GM19372 (cell line): ENCODE measurements around the gene KCNQ1.

ENCODE experiments used
- ATAC-seq: cut with Tn5 transposase; IDR thresholded peaks from one replicate; pipeline ENCODE4 v1.9.1; 2021; ENCODE audit warnings: mild to moderate bottlenecking, low read depth, moderate library complexity; ENCODE audit not compliant: unreplicated experiment

Gene KCNQ1

GRCh38 chr11:2880646-2881045 lies 435.8 kb downstream of the KCNQ1 start:
- no peak for ATAC-seq

- ATAC-seq, result no peak
Measured at GRCh38 chr11:2881076-2881980, 436.5 kb downstream of the KCNQ1 start.

- ATAC-seq, result no peak
Measured at GRCh38 chr11:2881981-2882375, 437.2 kb downstream of the KCNQ1 start.

GRCh38 chr11:2882396-2883110 lies 437.7 kb downstream of the KCNQ1 start:
- no peak for ATAC-seq

GRCh38 chr11:2883640-2883978 lies 438.8 kb downstream of the KCNQ1 start:
- ATAC-seq, result no peak

- no peak for ATAC-seq
Measured at GRCh38 chr11:2883979-2884815, 439.4 kb downstream of the KCNQ1 start.

GRCh38 chr11:2885017-2885677 lies 440.3 kb downstream of the KCNQ1 start:
- no peak for ATAC-seq

DNA sequence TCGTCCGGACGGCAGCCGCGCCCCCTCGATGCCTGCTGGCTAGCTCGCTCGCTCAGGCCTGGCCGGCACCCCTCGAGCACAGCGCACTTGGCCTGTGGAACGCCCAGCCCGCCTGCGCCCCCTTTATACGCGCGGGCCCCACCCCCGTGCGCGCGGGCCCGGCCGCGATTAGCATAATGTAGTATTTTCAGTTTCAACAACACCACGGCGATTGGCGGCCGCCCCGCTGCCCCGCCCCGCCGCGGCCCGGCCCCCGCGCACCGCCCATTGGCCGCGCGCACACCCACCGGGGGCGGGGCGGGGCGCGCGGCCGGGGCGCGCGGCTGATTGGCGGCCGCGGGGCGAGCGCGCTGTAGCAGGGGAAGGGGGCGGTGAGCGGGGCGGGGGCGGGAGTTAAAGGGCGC lies 440.9 kb downstream of the KCNQ1 start, which contains the start of gene CDKN1C:
CDKN1C (minus strand) TSS at position 98 of the 404 bp plus-strand sequence. CDS start 319 bp downstream, outside the sequence.
- peak; percentile 83 for ATAC-seq

- ATAC-seq, result peak; percentile 9
Measured at GRCh38 chr11:2886191-2886894, 441.5 kb downstream of the KCNQ1 start.

DNA sequence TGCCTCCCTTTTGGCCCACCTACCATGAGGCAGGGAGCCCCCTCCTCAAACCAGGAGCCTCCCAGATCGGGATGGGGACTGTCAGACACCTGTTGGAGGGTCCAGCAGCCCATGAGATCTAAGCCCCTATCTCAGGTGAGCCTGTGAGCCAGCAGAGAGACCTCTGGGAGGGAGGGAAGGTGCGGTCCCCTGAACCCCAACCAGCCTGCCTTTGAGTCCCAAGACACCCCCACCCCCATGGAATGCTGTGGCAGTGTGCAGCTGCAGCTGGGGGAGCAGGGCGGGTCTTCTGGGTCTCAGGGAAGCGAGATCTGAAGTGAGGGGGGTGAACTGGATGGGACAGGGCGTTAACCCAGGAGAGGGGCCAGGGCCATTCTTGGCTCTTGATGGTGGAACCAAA lies 442.1 kb downstream of the KCNQ1 start:
- ATAC-seq, result no peak

DNA sequence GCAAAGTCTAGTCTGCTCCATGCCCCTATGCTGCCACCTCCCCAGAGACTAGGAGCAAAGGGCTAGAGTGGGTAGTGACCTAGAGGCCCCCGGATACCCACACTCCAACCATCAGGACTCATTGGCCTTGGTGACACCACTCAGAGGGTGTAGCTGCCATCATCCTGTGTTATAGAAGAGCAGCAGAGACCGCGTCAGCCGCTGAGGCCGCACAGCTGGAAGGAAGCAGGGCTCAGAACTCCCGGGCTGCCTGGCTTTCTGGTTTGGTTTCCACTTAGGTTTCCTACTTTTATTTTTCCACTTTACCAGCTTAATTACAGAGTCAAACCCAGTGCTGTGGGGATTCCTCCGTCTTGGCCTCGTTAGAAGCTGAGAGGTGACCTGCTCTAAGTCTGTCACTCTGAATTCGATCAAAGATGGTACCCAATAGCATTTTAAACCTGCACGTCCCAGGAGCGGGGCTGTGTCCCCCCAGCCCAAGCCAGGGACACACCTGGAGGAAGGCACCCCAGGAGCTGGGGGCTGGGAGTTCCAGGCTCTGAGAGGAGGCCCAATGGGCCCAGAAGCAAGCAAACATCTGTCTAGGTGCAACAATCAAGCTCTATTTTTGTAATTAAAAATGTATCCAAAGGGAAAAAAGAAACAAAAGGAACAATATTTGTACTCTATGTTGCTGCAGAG lies 442.8 kb downstream of the KCNQ1 start:
- no peak for ATAC-seq

GRCh38 chr11:2888266-2888968 lies 443.6 kb downstream of the KCNQ1 start:
- no peak for ATAC-seq

GRCh38 chr11:2889362-2890273 lies 444.8 kb downstream of the KCNQ1 start:
- no peak for ATAC-seq

GRCh38 chr11:2890466-2891294 lies 445.9 kb downstream of the KCNQ1 start:
- ATAC-seq, result no peak

- ATAC-seq, result no peak
Measured at GRCh38 chr11:2891326-2892214, 446.8 kb downstream of the KCNQ1 start.
